HUES6 (cell line): ENCODE measurements around the gene MRPL11.

Experiments used
- H3K27ac ChIP-seq: 2 replicates; pipeline ENCODE4 v1.7.0; 2013; ENCODE audit warnings: low read depth, mild to moderate bottlenecking, low read length, inconsistent platforms
- H3K27me3 ChIP-seq: 2 replicates; pipeline ENCODE4 v1.6.1; 2013; ENCODE audit warnings: low read length; ENCODE audit not compliant: control insufficient read depth, insufficient read depth
- H3K36me3 ChIP-seq: 2 replicates; pipeline ENCODE4 v1.6.1; 2013; ENCODE audit warnings: low read length; ENCODE audit not compliant: control insufficient read depth, insufficient read depth
- H3K4me1 ChIP-seq: 2 replicates; pipeline ENCODE4 v1.6.1; 2013; ENCODE audit warnings: low read length; ENCODE audit not compliant: control insufficient read depth, insufficient read depth
- H3K4me3 ChIP-seq: 2 replicates; pipeline ENCODE4 v1.5.1; 2013; ENCODE audit warnings: low read depth, low read length
- H3K9ac ChIP-seq: one replicate; pipeline ENCODE4 v1.6.1; 2013; ENCODE audit warnings: mild to moderate bottlenecking, low read length
- H3K9me3 ChIP-seq: 2 replicates; pipeline ENCODE4 v1.6.1; 2013; ENCODE audit warnings: low read depth, low read length; ENCODE audit not compliant: control insufficient read depth, insufficient read depth

MRPL11 gene

GRCh38 chr11:66438504-66439466, at the start of gene MRPL11:
Gene MRPL11 (minus strand): TSS chr11:66438848. CDS start chr11:66438754, 94 bp downstream.
- H3K27ac ChIP-seq: peak within 1 kb of the TSS; percentile 82
- peaks cover 4% of the 10 kb centered on the region; the same call in 1 of the 2 replicates for H3K4me1 ChIP-seq
- H3K36me3 ChIP-seq: peaks cover 26% of the 10 kb centered on the region
- H3K9me3 ChIP-seq: peaks cover 11% of the 10 kb centered on the region; the same call in 1 of the 2 replicates
- H3K4me3 ChIP-seq: peak within 1 kb of the TSS; percentile 97
- peak within 1 kb of the TSS; percentile 95 for H3K9ac ChIP-seq
- no peaks in the 10 kb centered on the region for H3K27me3 ChIP-seq

- H3K9me3 ChIP-seq: no peaks in the 10 kb centered on the region
- peaks cover 3% of the 10 kb centered on the region; the same call in 1 of the 2 replicates for H3K4me1 ChIP-seq
- no peak overlapping the region for H3K4me3 ChIP-seq
- peaks cover 54% of the 10 kb centered on the region for H3K36me3 ChIP-seq
- H3K9ac ChIP-seq: no peak overlapping the region
- no peak overlapping the region for H3K27ac ChIP-seq
- H3K27me3 ChIP-seq: no peaks in the 10 kb centered on the region
Observed at GRCh38 chr11:66484806-66485380, 46.2 kb upstream of the MRPL11 start.

DNA sequence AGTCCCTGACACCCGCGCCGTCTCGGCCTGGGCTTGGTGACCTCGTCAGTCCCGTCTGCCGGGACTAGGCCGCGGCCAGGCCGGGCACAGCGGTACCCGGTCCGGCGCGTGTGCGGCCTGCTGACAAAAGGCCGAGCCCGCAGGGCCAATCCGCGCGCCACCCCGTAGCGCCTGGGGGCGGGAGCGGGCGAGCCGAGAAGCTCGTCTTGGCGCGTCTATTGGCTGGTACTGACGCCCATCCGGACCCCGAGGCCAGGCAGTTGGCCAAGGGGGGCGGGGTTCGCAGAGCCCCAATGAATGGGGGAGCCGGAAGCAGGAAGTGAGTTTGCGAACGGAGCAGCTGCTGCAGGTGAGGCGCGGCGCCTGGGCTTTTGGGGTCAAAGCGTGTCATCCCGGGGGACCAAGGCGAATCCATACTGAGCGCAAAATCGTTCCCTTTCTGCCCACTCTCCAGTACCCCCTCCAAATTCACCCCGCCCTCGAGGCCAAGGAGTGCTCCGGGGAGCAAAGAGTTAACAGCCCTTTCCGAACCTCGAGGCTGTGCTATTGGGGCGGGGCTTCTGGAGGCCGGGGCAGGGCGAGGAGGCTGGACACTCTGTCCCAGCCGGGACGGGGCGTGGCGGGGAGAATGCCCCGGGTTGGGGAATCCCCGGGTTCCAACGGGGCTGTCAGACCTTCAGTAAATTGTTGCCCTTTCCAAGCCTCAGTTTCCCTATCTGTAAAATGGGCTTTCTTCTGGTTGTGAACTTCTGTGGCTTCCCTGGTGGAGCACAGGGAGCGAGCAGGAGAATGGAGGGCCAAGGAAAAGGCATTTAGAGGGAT, 41.7 kb upstream of the MRPL11 start, which contains the start of gene DPP3:
DPP3 (plus strand) TSS at position 318 of the 822 bp plus-strand sequence. CDS start 1,767 bp downstream, outside the sequence.
- no peaks in the 10 kb centered on the region for H3K9me3 ChIP-seq
- H3K27me3 ChIP-seq: no peaks in the 10 kb centered on the region
- H3K4me3 ChIP-seq: peak within 1 kb of the TSS; percentile 68
- peaks cover 20% of the 10 kb centered on the region for H3K36me3 ChIP-seq
- peaks cover 11% of the 10 kb centered on the region; the same call in 1 of the 2 replicates for H3K4me1 ChIP-seq
- peak within 1 kb of the TSS; percentile 78 for H3K9ac ChIP-seq
- H3K27ac ChIP-seq: peak within 1 kb of the TSS; percentile 26

- no peaks in the 10 kb centered on the region for H3K9me3 ChIP-seq
- peak overlapping the region; percentile 68 for H3K4me3 ChIP-seq
- H3K27ac ChIP-seq: peak overlapping the region; percentile 26
- peaks cover 19% of the 10 kb centered on the region for H3K36me3 ChIP-seq
- peaks cover 11% of the 10 kb centered on the region; the same call in 1 of the 2 replicates for H3K4me1 ChIP-seq
- peak overlapping the region; percentile 78 for H3K9ac ChIP-seq
- no peaks in the 10 kb centered on the region for H3K27me3 ChIP-seq
Observed at GRCh38 chr11:66479394-66480116, 40.9 kb upstream of the MRPL11 start.

DNA sequence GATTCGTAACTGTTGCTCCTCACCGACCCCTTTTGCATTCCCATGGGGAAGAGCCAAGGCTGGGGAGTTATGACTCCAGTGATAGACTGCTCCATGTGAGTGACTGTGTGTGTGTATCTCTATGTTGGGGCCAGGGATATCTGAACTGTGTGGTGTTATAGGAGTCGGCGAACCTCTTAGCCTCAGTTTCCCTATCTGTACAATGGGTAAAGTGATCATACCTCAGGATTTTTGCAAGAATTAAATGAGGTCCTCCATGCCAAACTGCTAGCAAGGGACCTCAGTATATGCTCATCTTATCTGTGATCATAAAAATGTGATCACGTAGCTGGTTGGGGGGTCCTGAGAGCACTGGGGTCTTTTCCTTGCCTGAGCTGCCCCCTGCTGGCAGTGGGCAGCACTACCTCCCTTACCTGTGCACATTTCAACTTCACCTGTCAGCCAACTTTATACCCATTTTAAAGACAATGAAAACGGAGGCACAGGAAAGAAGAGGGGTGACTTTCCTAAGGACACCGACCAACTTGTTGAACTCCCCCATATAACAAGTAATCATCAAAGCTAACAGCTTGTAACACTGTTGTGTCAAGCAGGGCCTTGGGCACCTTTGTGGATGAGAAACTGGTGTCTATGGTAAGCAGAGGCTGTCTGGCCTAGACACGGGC, 40.2 kb upstream of the MRPL11 start:
- Histone ChIP-seq H3K4me1 (peaks cover 11% of the 10 kb centered on the region; the same call in 1 of the 2 replicates), H3K27me3 (no peaks in the 10 kb centered on the region), H3K27ac (no peak overlapping the region), H3K4me3 (peak overlapping the region; percentile 68), H3K9ac (peak overlapping the region; percentile 78), H3K36me3 (peaks cover 16% of the 10 kb centered on the region), H3K9me3 (no peaks in the 10 kb centered on the region)

DNA sequence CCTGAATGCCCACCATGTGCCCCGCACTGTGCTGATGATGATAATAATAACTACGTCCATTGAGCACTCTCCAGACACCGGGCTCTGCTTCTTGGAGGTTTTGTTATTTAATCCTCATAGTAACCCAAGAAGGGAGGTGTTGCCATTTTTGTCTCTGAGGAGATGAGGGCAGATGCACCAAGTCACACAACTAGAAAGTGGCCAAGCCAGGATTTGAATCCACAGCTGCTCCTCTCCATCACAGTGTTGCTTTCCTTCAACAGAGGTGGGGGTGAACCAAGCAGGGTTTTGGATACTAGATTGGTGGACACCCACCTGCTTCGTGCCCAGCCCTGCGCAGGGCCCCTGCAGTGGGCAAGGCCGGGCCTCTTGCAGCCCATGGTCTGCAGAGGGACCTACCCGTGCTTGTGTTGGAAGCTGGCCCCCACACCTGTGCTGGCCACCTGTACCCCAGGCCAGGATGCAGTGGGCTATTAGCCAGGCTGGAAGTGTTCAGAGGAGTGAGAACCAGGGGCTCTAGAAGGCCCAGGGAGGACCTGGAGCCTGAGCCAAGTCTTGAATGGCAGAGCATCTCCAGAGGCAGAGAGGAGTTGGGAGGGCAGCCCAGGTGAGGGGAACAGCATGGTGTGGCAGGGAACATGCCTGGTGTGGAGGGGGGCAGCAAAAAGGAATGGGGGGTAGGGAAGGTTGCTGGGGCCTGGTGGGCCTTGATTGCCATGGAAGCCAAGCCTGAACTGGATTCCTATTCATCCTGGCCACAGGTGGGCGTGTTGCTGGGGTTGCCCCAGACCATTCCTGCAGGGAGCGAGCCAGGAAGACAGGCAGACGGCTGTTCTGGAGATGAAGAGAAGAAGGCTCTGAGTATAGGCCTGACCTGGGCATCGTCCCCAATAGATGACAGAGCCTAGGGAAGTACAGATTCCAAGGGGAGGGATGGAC, 38.9 kb upstream of the MRPL11 start:
- no peak overlapping the region for H3K27ac ChIP-seq
- peaks cover 10% of the 10 kb centered on the region for H3K36me3 ChIP-seq
- no peak overlapping the region for H3K4me3 ChIP-seq
- no peaks in the 10 kb centered on the region for H3K9me3 ChIP-seq
- no peak overlapping the region for H3K9ac ChIP-seq
- H3K4me1 ChIP-seq: peaks cover 11% of the 10 kb centered on the region; the same call in 1 of the 2 replicates
- no peaks in the 10 kb centered on the region for H3K27me3 ChIP-seq

DNA sequence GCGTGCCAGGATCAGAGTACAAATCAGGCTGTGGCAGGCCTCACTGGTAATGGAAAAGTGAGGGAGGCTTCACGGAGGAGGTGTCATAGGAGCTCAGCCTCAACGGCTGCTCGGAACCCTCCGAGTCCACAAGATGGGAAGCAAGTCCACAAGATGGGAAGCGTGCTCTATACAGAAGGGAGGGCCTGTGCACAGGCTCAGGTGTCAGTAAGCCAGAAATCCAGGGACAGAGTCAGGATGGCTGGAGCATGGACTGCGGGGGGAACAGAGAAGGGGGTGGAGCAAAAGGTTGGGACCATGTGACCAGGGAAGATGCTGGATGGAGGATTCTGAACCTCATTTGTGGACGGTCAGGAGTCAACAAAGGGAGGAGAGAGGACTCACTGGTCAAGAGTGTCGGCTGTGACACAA, 38.2 kb upstream of the MRPL11 start:
- Histone ChIP-seq H3K27ac (no peak overlapping the region), H3K36me3 (peaks cover 8% of the 10 kb centered on the region), H3K9me3 (no peaks in the 10 kb centered on the region), H3K27me3 (no peaks in the 10 kb centered on the region), H3K9ac (no peak overlapping the region), H3K4me1 (peaks cover 11% of the 10 kb centered on the region; the same call in 1 of the 2 replicates), H3K4me3 (no peak overlapping the region)

DNA sequence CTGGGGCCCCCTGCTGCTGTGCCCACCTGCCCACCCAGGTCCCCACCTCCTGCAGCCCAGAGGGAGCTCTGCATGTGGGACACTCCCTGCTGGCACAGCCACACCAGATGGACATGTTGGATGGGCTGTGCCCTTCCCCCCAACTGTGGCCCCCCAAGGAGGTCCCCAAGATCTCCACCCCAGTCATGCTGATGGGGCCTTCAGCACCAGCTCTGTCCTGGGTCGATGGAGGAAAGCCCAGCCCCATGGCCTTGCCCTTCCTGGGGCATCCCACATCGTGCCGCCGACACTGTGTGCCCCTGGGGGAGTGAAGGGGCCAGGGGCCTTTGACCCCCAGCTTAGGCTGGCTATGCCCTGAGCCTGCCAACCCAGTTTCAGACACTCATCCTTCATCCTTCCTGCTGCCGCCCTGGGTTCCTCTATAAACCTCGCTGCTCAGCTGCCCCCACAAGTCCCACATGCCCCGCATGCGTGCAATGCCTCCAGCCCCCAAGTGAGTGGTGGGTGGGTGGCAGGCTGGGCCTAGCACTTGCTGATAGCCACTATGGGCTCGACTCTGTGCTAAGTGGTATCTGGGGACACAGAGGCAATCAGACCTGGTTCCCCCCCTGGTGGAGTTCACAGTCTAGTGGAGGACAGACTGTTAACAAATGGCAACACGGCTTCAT, 37.7 kb upstream of the MRPL11 start:
- Histone ChIP-seq H3K9ac (no peak overlapping the region), H3K27ac (no peak overlapping the region), H3K36me3 (peaks cover 8% of the 10 kb centered on the region), H3K9me3 (no peaks in the 10 kb centered on the region), H3K27me3 (no peaks in the 10 kb centered on the region), H3K4me3 (no peak overlapping the region), H3K4me1 (peaks cover 11% of the 10 kb centered on the region; the same call in 1 of the 2 replicates)
